ENCODE results near the gene PHYHIPL.

DNA sequence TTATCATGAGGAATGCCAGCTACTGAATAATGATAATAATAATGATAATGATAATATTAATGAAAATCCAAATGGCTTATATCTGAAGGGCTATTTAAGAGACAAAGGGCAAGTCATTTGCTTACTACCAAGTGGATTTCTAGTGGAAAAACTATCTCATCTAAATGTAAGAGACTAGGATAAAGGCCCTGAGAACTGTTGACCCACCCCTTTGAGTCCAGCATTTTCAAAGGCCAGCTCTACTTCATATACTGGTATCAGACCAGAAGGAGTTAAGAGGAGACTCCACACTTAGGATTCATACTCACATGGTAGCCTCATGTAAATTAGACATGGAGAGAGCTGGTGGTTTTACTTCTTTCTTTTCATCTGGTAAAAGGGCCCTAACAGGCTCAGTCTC lies 76.0 kb downstream of the PHYHIPL start:
- TF ChIP-seq EZH2 (IDR thresholded peaks at IDR 0.05; ENCODE audit: insufficient read depth, poor library complexity, severe bottlenecking) (no peak), EZH2phosphoT487 (IDR thresholded peaks at IDR 0.05; ENCODE audit: insufficient read depth, low read depth) (no peak)
